Ramos (cell line): ENCODE results near the gene GPR17.

ENCODE experiments used
- in situ Hi-C: fragments of 300-500 bp; cut with MboI; formaldehyde crosslinking; loops from one replicate; pipeline ENCODE4 v1.14.3; 2022; ENCODE audit warnings: low sequenced_read_pairs; ENCODE audit not compliant: unreplicated experiment

Gene GPR17

GRCh38 chr2:127628767-127629614 is 17.0 kb upstream of the GPR17 start:
- in situ Hi-C loops, result no loop called here

DNA sequence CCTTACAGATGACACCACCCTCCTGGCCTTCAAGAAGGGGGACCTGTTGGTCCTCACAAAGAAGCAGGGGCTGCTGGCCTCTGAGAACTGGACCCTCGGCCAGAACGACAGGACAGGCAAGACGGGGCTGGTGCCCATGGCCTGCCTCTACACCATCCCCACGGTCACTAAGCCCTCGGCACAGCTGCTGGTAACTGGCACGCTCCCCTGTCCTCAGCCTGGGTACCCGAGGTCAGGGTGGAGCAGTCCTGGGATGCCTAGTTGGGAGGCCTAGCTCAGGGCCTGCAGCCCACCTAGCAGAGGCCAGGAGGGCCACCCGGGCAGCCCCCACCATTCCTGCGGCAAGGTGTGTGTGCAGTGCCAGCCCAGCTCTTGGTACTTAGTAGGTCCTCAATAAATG is 16.3 kb upstream of the GPR17 start:
- in situ Hi-C loops, result no loop called here

- in situ Hi-C loops, result no loop called here
Measured at GRCh38 chr2:127630096-127630863, 15.7 kb upstream of the GPR17 start.

GRCh38 chr2:127630864-127631540 is 15.0 kb upstream of the GPR17 start:
- in situ Hi-C loops, result no loop called here

- in situ Hi-C loops, result no loop called here
Measured at GRCh38 chr2:127631541-127631996, 14.4 kb upstream of the GPR17 start.

GRCh38 chr2:127631997-127632581 is 13.9 kb upstream of the GPR17 start:
- in situ Hi-C loops, result no loop called here

DNA sequence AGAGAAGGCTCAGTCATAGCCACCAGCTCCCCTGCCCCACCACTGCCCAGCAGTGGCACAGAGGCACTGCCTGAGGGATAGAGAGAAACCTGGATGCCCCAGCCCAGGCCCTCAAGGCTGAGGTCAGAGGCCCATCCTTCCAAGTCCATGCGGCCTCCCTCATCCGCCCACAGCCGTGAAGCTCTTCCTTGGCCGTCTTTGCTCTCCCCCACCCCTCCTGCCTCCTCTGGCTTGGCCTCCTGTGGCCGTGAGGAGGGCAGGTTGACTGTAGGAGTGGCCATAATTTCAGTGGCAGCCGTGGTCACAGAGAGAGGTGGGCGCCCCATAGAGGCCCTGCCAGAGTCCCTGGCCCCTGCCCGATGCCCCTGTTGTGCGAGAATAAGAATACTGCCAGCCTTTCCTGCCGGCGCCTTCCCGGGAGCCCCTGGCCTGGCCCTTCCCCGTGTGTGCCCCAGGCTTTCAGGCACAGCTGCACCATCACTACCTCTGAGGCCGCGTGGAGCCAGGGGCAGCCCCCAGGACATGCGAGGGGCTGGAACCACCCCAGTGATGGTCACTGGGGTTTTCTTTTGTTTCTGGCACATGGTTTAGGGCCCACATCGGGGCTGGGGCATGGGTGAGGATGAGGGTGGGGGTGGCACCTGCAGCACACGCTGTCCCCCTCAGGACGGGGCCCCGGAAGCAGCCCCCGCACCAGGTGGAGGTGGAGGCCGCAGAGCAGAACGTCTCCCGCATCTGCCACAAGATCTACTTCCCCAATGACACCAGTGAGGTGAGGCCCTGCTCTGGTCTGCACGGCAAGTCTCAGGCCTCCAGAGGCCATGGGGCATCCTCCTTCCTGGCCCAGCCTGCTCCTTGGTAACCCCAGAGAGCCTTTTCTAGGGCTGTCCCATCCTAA is 13.1 kb upstream of the GPR17 start:
- in situ Hi-C loops, result no loop called here

DNA sequence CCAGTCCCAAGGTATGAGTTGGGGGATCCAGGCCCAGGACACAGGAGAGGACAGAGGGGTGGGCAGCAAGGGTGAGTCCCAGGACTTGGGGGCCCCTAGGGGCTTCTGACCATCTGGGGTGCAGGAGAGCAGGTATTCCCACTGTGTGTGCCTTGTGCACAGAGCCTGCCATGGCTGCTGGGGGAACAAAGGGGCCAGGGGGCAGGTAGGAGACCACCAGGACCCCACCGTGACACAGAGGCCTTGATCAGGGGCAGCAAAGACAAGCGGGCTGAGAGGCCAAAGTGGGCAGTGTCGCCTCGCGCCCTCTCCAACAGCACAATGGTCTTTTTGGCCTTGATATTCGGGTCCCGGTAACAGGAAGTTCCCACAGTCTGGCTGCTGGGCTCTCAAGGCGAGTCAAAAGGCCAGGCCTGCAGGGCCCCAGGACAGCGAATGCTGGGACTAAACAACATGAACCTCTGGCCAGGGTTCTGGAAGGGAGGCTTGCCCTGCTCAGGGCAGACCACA is 12.3 kb upstream of the GPR17 start:
- in situ Hi-C loops, result no loop called here

DNA sequence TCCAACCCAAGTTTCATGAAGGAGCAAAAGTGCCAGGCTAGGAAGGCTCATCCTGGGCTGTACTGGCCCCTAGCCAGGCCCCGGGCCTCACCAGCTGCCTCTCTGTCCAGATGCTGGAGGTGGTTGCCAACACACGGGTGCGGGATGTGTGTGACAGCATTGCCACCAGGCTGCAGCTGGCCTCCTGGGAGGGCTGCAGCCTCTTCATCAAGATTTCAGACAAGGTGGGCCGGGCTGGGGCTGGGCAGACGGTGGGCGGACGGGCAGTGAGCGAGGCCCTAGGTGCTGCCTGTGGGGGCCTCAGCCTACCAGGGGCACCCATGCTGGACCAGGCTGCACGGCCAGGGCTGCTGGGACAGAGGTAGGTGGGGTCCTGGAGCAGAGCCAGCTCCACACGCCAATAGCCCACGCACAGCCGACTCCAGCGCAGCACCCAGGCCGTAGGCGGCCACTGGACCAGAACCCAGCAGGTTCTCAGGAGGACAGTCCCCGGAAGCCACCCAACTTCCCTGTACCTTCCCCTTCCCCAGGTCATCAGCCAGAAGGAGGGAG is 11.8 kb upstream of the GPR17 start:
- in situ Hi-C loops, result no loop called here

DNA sequence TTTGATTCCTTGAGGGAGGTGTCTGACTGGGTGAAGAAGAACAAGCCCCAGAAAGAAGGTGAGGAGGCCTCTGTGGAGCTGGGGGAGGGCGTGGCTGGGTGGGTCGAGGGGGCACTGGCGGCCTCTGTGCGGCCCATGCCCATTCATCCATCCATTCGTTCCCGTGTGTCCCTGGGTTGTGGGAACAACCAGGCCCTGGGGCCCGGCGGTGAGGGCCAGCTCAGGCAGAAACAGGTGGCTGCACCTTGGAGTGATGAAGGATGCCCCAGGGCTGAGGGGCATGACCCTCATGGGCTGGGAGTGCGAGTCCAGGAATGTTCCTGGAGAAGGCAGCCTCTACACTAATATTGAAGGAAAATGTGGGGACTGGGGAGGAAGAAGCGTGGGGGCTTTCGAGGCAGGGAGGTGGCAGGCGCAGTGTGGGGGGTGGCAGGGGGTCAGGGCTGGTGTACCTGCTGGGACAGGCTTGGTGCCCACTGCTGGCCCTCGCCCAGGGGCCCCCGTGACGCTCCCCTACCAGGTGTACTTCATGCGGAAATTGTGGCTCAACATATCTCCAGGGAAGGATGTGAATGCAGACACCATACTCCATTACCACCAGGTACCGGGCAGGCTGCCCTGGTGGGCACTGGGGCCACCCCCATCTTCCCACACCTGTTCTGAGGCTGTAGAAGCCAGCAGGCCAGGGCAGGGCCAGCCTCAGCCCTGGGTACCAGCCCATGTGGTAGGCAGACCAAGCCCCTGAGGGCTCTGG is 11.2 kb upstream of the GPR17 start:
- in situ Hi-C loops, result no loop called here

DNA sequence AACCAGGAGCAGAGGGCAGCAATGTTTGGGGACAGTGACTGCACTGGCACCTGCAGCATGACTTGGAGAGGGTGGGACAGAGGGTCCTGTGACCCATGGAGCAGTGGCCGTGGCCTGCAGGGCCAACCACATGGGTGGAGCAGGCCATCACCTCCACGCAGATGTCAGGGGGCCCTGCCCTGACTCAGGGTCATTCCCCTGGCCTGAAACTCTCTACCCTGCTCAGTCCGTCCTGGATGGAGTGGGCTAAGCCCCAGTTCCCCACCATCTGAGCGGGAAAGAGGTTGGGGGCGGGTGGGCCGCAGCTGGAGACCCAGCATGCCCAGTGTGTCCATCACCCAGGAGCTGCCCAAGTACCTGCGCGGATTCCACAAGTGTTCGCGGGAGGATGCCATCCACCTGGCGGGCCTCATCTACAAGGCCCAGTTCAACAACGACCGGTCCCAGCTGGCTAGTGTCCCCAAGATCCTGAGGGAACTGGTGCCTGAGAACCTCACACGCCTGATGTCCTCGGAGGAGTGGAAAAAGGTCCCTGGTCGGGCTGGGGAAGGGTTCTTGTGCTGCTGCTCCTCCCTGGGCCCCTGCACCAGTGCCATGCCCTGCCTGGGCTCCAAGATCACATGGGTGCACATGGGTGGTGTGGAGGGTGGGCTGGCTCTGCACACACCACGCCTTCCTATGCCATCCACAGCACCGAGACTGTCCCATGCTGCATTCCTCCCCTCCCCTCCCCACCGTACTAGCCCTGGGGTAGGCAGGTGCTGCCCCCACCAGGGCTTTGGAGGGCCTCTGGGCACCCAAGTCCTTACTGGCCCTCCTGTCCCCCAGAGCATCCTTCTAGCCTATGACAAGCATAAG is 10.3 kb upstream of the GPR17 start:
- in situ Hi-C loops, result no loop called here

DNA sequence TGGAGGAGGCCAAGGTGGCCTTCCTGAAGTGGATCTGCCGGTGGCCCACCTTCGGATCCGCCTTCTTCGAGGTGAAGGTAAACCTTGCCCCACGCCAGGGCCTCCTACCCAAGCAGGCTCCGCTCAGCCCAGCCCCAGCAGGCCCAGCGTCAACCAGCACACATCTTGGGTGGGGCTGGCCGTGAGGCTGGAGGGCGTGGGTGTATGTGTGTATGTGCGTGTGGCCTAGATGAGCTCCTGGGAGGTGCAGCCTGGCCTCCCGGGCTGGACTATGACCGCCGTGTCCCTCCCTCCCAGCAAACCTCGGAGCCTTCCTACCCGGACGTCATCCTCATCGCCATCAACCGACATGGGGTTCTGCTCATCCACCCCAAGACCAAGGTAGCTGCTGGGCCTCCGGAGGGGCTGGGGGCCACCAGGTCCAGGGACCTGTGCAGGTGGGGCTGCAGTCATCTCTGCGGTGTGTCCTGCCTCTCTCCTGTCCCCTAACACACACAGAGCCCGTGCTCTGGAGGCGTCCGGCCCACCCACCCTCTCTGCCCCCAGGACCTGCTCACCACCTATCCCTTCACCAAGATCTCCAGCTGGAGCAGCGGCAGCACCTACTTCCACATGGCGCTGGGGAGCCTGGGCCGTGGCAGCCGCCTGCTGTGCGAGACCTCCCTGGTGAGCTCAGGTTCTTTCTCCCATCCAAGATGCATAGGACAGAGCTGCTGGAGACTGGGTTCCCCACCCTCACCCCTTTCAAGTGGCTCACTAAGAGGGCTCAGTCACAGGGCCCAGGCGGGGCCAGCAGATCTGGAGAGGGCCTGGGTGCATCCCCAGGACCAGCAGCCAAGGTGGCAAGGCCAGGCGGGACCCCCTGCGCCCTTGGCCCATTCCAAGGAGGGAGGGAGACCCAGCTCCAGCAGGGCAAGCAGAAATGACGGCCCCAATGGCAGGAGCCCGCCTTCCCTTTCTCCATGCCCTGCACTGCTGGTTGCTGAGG is 9.4 kb upstream of the GPR17 start:
- in situ Hi-C loops, result no loop called here

DNA sequence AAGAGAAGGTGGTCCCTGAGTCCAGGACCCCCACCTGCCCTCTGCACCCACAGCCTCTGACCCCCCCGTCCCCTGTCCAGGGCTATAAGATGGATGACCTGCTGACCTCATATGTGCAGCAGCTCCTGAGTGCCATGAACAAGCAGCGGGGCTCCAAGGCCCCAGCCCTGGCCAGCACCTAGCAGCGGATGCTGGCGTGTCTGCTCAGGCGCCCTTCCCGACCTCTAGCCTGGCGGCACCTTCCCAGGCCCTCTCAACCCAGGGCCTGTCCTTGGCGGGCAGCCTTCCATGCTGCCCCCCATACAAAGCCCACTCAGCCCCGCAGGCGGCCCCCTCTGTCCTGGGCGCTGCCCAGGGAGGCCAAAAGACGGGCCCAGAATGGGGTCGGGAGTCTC is 8.7 kb upstream of the GPR17 start:
- in situ Hi-C loops, result no loop called here

DNA sequence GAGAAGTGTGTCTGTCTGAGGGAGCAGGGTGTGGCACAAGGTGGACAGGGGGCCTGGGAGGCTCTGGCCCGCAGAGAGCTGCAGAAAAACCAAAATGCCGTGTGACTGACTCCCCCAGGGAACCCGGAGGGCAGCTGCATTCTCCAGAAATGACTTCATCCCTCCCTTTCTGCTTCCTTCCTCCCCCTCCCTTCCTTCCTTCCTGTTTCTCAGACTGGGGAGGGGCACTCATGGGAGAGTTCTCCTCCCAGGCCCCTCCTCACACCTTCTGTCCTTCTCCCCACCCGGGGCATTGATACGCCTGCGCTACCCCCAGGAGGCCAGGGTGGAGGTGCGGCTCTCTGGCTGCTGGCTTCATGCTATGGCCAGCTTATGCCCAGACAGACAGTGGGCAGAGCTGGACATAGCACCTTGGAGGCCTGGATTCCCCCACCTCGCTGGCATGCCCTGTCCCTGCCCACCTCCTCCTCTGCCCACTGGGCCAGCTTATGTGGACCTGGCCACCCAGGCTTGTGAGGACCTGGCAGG is 8.2 kb upstream of the GPR17 start:
- in situ Hi-C loops, result no loop called here

DNA sequence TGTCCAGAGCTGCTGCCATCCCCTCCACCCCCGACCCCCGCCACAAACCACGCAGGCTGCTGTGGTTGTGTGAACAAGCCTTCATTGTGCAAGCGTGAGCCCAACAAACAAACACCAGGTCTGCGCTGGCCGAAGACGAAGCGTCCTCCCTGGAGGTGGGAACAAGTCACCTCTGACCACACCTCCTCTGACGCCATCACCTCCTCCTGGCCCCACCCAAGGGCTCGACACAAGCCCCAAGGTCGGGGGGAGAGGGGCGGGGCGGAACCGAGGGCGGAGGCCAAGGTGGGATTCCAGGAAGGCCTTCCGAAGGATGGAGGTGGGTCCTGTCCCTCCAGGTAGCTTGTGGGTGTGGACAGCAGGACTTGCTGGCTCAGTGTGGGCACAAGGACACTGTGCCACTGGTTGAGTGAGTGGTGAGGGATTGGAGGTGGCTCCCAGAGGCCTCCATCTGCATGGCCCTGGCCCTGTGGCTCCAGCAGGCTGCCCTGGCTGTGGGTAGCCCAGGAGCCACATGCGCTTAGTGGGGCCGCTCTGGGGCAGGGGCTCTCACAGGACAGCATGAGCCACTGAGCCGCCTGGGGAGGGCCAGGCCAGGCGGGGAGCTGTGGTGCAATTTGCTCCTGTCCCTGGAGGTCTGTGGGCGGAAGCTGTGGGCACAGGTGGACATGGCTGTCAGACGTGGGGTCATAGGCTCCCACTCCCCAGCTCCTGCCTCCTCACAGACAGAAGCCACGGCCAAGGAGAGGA is 7.4 kb upstream of the GPR17 start:
- in situ Hi-C loops, result no loop called here

GRCh38 chr2:127639111-127639474 is 6.9 kb upstream of the GPR17 start:
- in situ Hi-C loops, result no loop called here
